ENCODE data around the gene BACE2. TPM values are rescaled to one million over a fixed set of nuclear protein-coding genes. Genes with fewer than 3 reads are reported as not detected.

The BACE2 gene
- total and polyA plus RNA-seq, 2 donors (not counting 1 experiment from before 2014, with no cell fraction given): 18.4 to 40.8 TPM

GRCh38 chr21:41247561-41248545, 79.9 kb downstream of the BACE2 start:
- no peaks in the 10 kb centered on the region for H3K9me3 Mint-ChIP-seq (ENCODE audit: insufficient read depth)
- H3K27ac Mint-ChIP-seq: no peak overlapping the region
- no peak overlapping the region for H3K27ac ChIP-seq (ENCODE audit: low read length in 2 of 2)
- ChIA-PET CTCF (no interaction called here), POLR2A (no interaction called here)
- no peaks in the 10 kb centered on the region for H3K4me1 ChIP-seq (ENCODE audit: control insufficient read depth in 2 of 2, insufficient read depth in 2 of 2, low read length in 2 of 2)
- no peak overlapping the region for H2AFZ ChIP-seq (ENCODE audit: insufficient read depth, low read depth, low read length, poor library complexity, severe bottlenecking)
- H3K27me3 Mint-ChIP-seq: no peaks in the 10 kb centered on the region
- peaks cover 4% of the 10 kb centered on the region for H3K79me2 ChIP-seq (ENCODE audit: control insufficient read depth, insufficient read depth, low read length)
- H3K4me3 ChIP-seq (ENCODE audit: control extremely low read depth in 1 of 5, extremely low read depth in 1 of 5, insufficient read depth in 1 of 5, low read depth in 2 of 5, low read length in 4 of 5): no peak overlapping the region
- no peak overlapping the region for H3K4me3 Mint-ChIP-seq
- TF ChIP-seq EZH2 (IDR thresholded peaks at IDR 0.05; ENCODE audit: borderline replicate concordance, insufficient read depth, low read depth, low read length, poor library complexity, severe bottlenecking) (no peak), CTCF (IDR thresholded peaks at IDR 0.05) (no peak)
- DNase-seq (no peak), ATAC-seq (ENCODE audit: low read depth) (no peak)
- H3K9ac ChIP-seq (ENCODE audit: low read length): no peak overlapping the region
- H3K4me2 ChIP-seq (replicated peaks; ENCODE audit: low read depth, low read length, poor library complexity, severe bottlenecking): no peak overlapping the region
- no peaks in the 10 kb centered on the region for H3K27me3 ChIP-seq (replicated peaks in 1 of 4; ENCODE audit: control extremely low read depth in 1 of 4, control insufficient read depth in 3 of 4, insufficient read depth in 4 of 4, low read length in 3 of 4)
- intact Hi-C loops (cut with micrococcal nuclease): no loop called here
- H3K4me1 Mint-ChIP-seq: no peaks in the 10 kb centered on the region
- H4K20me1 ChIP-seq (ENCODE audit: control insufficient read depth, insufficient read depth, low read length, poor library complexity, severe bottlenecking): peaks cover 36% of the 10 kb centered on the region
- peaks cover 0 to 77% of the 10 kb centered on the region in 2 experiments for H3K36me3 ChIP-seq (replicated peaks in 1 of 2; ENCODE audit: control extremely low read depth in 1 of 2, control insufficient read depth in 1 of 2, extremely low read depth in 1 of 2, insufficient read depth in 2 of 2, low read length in 1 of 2)
- H3K9me3 ChIP-seq (ENCODE audit: control extremely low read depth in 1 of 3, control insufficient read depth in 2 of 3, insufficient read depth in 1 of 3, low read length in 2 of 3): no peaks in the 10 kb centered on the region
- WGBS (ENCODE audit: insufficient coverage): 78% methylated on average over 38 of the region's 44 CpGs

GRCh38 chr21:41249476-41249875, 81.5 kb downstream of the BACE2 start:
- WGBS (ENCODE audit: insufficient coverage): 94% methylated on average over 11 of the region's 11 CpGs
- Mint-ChIP-seq H3K27ac (no peak overlapping the region), H3K9me3 (ENCODE audit: insufficient read depth) (no peaks in the 10 kb centered on the region)

More at GRCh38 chr21:41249476-41249875, 81.5 kb downstream of the BACE2 start:
- H3K27me3 ChIP-seq (replicated peaks in 1 of 4; ENCODE audit: control extremely low read depth in 1 of 4, control insufficient read depth in 3 of 4, insufficient read depth in 4 of 4, low read length in 3 of 4): no peaks in the 10 kb centered on the region
- H3K9ac ChIP-seq (ENCODE audit: low read length): no peak overlapping the region
- intact Hi-C loops (cut with micrococcal nuclease): no loop called here
- CTCF ChIA-PET: no interaction called here
- no peak overlapping the region for H3K4me3 Mint-ChIP-seq
- POLR2A ChIA-PET: no interaction called here
- ATAC-seq (ENCODE audit: low read depth) (no peak), DNase-seq (no peak)
- no peak overlapping the region for H3K4me3 ChIP-seq (ENCODE audit: control extremely low read depth in 1 of 5, extremely low read depth in 1 of 5, insufficient read depth in 1 of 5, low read depth in 2 of 5, low read length in 4 of 5)
- TF ChIP-seq CTCF (IDR thresholded peaks at IDR 0.05) (no peak), EZH2 (IDR thresholded peaks at IDR 0.05; ENCODE audit: borderline replicate concordance, insufficient read depth, low read depth, low read length, poor library complexity, severe bottlenecking) (no peak)
- peaks cover 4% of the 10 kb centered on the region for H3K4me1 Mint-ChIP-seq
- no peaks in the 10 kb centered on the region for H3K27me3 Mint-ChIP-seq
- peaks cover 0 to 81% of the 10 kb centered on the region in 2 experiments for H3K36me3 ChIP-seq (replicated peaks in 1 of 2; ENCODE audit: control extremely low read depth in 1 of 2, control insufficient read depth in 1 of 2, extremely low read depth in 1 of 2, insufficient read depth in 2 of 2, low read length in 1 of 2)
- peaks cover 36% of the 10 kb centered on the region for H4K20me1 ChIP-seq (ENCODE audit: control insufficient read depth, insufficient read depth, low read length, poor library complexity, severe bottlenecking)
- H3K4me2 ChIP-seq (replicated peaks; ENCODE audit: low read depth, low read length, poor library complexity, severe bottlenecking): no peak overlapping the region
- no peak overlapping the region for H3K27ac ChIP-seq (ENCODE audit: low read length in 2 of 2)
- H2AFZ ChIP-seq (ENCODE audit: insufficient read depth, low read depth, low read length, poor library complexity, severe bottlenecking): no peak overlapping the region
- H3K9me3 ChIP-seq (ENCODE audit: control extremely low read depth in 1 of 3, control insufficient read depth in 2 of 3, insufficient read depth in 1 of 3, low read length in 2 of 3): peaks cover 0 to 10% (median 5%) of the 10 kb centered on the region in 3 donors
- peaks cover 4% of the 10 kb centered on the region for H3K79me2 ChIP-seq (ENCODE audit: control insufficient read depth, insufficient read depth, low read length)
- peaks cover 0 to 7% of the 10 kb centered on the region in 2 donors for H3K4me1 ChIP-seq (ENCODE audit: control insufficient read depth in 2 of 2, insufficient read depth in 2 of 2, low read length in 2 of 2)
